Adrenal gland (tissue), 5 donors: ENCODE measurements around the gene SLC45A3.

Experiments used
- POLR2A ChIP-seq, 2 donors: fragments of 450-650 bp; IDR thresholded peaks; one replicate each; pipeline ENCODE4 v1.6.1; 2017; ENCODE audit warnings: antibody characterized with exemption in 2 of 2, mild to moderate bottlenecking in 2 of 2, moderate library complexity in 1 of 2
- TF ChIP-seq, protein P1 (sequence below), 6 experiments: fragments of 450-650 bp in 4 of 6; fragments of 200-600 bp in 2 of 6; sonication (generic) in 1 of 6; IDR thresholded peaks; 1 replicate in 5 of 6; 2 replicates in 1 of 6; pipeline versions ENCODE4 v1.5.1 to v1.8.0; 2016 to 2021; ENCODE audit warnings: antibody characterized with exemption in 6 of 6, mild to moderate bottlenecking in 2 of 6, moderate library complexity in 1 of 6
- donor health status: DM: no; HTN: no; CAD: no.

DNA sequence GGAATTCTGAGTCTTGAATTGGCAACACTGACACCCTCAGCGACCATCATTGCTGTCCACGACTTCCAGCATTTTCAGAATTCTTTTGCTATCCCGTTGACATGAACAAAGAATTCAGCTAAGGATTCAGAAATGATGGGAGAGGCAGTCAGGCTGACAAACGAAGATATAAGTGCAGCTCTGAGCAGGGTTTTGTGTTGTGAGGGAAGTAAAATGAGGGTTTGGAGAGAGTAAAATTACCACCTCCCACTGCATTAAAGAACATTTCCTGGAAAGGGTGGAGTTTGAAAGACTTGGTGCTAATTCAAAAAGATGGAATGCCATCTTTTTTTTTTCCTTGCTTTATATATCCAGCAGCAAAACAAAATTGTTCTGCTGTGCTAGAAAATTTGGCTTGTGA lies 43.6 kb downstream of the SLC45A3 start:
- TF ChIP-seq, protein P1, sequence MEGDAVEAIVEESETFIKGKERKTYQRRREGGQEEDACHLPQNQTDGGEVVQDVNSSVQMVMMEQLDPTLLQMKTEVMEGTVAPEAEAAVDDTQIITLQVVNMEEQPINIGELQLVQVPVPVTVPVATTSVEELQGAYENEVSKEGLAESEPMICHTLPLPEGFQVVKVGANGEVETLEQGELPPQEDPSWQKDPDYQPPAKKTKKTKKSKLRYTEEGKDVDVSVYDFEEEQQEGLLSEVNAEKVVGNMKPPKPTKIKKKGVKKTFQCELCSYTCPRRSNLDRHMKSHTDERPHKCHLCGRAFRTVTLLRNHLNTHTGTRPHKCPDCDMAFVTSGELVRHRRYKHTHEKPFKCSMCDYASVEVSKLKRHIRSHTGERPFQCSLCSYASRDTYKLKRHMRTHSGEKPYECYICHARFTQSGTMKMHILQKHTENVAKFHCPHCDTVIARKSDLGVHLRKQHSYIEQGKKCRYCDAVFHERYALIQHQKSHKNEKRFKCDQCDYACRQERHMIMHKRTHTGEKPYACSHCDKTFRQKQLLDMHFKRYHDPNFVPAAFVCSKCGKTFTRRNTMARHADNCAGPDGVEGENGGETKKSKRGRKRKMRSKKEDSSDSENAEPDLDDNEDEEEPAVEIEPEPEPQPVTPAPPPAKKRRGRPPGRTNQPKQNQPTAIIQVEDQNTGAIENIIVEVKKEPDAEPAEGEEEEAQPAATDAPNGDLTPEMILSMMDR (IDR thresholded peaks at IDR 0.05): no peak
- no peak for TF ChIP-seq POLR2A (IDR thresholded peaks at IDR 0.05)
